ENCODE measurements around the gene FAM240B.

FAM240B gene

GRCh38 chr9:38668791-38669466 lies 51.0 kb downstream of the FAM240B start:
- no peak for DNase-seq (ENCODE audit: low read depth)

GRCh38 chr9:38662763-38663593 lies 57.0 kb downstream of the FAM240B start:
- no peak for DNase-seq (ENCODE audit: low read depth)

GRCh38 chr9:38659538-38659937 lies 60.4 kb downstream of the FAM240B start:
- no peak for DNase-seq (ENCODE audit: low read depth)

DNA sequence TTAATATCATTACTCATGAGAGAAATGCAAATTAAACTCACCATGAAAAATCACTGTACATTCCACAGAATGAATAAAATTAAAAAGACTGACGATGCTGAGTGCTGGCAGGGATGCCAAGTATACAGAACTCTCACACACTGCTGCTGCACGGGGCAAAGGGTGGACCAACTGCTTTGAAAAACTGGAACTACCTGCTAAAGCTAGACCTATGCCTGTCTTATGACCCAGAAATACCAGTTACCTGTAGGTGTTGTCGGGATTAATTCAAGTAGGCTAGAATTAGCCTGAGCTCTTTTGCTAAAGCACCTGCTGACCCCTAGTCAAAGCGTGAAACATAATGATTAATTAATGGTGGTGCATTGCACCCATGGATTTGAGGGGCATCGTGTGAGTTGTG lies 63.0 kb downstream of the FAM240B start:
- DNase-seq (ENCODE audit: low read depth): no peak

DNA sequence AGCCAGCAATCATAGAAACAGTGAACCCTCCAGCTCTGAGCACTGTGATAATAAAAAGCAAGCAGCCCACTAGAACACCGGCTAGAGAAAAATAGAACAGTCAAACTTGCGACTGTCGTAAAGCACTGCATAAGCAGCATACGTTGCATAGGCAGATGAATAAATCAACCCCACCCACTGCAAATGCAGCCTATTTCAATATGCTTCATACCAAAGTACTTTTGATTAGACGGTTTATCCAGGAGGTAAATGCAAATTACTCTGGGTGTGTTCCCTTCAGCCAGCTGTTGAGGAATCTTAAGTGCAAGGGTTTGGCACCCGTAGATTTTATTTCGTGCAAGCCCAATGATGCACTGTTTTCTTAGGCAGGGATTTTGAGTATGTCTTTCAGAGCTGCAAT lies 67.4 kb downstream of the FAM240B start:
- no peak for DNase-seq (ENCODE audit: low read depth)

GRCh38 chr9:38652044-38652443 lies 67.9 kb downstream of the FAM240B start:
- DNase-seq (ENCODE audit: low read depth): no peak

- no peak for DNase-seq (ENCODE audit: low read depth)
Observed at GRCh38 chr9:38651400-38652042, 68.4 kb downstream of the FAM240B start.

DNA sequence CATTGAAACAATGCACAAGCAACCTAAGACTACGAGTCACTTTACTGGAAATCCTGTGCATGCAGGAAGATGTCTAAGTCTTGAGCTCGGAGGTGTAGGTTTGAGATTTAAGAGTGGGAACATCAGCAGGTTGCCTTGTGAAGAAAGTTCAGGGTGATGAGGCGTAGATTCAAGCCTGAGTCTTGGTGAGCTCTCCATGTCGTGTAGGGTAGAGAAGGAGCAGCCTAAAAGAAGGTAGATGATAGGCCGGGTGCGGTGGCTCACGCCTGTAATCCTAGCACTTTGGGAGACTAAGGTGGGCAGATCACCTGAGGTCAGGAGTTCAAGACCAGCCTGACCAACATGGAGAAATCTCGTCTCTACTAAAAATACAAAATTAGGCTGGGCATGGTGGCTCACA lies 69.4 kb downstream of the FAM240B start:
- no peak for DNase-seq (ENCODE audit: low read depth)

- no peak for DNase-seq (ENCODE audit: low read depth)
Observed at GRCh38 chr9:38649731-38650363, 70.1 kb downstream of the FAM240B start.

DNA sequence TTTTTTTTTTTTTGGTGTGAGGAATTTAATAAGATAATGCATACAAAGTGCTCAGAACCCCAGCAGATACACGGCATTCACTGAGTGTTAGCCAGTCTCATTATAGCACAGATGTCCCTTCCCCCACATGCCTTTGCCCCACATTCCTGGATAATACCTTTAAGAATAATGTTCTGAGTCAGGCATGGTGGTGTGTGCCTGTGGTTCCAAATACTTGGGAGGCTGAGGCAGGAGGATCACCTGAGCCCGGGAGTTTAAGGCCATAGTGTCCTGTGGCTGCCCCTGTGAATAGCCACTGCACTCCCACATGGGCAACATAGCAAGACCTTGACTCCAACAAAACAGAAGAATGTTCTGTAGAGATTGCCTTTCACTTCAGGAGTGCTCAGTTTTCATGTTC lies 75.3 kb downstream of the FAM240B start:
- DNase-seq (ENCODE audit: low read depth): no peak

Measured in non-pigmented ciliary epithelial cell (primary cell).